Activated gamma-delta T cell treated with anti-CD3 and anti-CD28 coated beads, Interleukin-2, amount 50 U/mL, for 16 hours (primary cell): ENCODE data around the gene MMRN1.

Source experiments
- DNase-seq: peaks from one replicate; pipeline ENCODE4 v3.0.0-alpha.2; 2020; ENCODE audit warnings: low read depth

Gene MMRN1

GRCh38 chr4:89894649-89895550, at the start of gene MMRN1:
TSS of gene MMRN1 (plus strand) at chr4:89894854. CDS start at chr4:89894972, 118 bp downstream.
- no peak for DNase-seq

GRCh38 chr4:89847571-89848325, 46.9 kb upstream of the MMRN1 start:
- no peak for DNase-seq

- no peak for DNase-seq
These were observed 39.4 kb upstream of the MMRN1 start for GRCh38 chr4:89855236-89855635.

GRCh38 chr4:89860971-89861370, 33.7 kb upstream of the MMRN1 start:
- no peak for DNase-seq

- DNase-seq = no peak
These were observed 31.1 kb upstream of the MMRN1 start for GRCh38 chr4:89863533-89863932.

- DNase-seq = no peak
These were observed 26.4 kb upstream of the MMRN1 start for GRCh38 chr4:89868276-89868675.

- no peak for DNase-seq
These were observed 25.6 kb upstream of the MMRN1 start for GRCh38 chr4:89868999-89869589.

- no peak for DNase-seq
These were observed 23.4 kb upstream of the MMRN1 start for GRCh38 chr4:89871211-89871610.

- DNase-seq = no peak
These were observed 18.1 kb upstream of the MMRN1 start for GRCh38 chr4:89876548-89876947.

- DNase-seq = no peak
These were observed 16.0 kb upstream of the MMRN1 start for GRCh38 chr4:89878611-89879010.

- DNase-seq = no peak
These were observed 15.4 kb upstream of the MMRN1 start for GRCh38 chr4:89879215-89879614.

GRCh38 chr4:89889289-89889688, 5.4 kb upstream of the MMRN1 start:
- no peak for DNase-seq

GRCh38 chr4:89897867-89898266, 3.2 kb downstream of the MMRN1 start:
- no peak for DNase-seq

GRCh38 chr4:89898304-89898716, 3.7 kb downstream of the MMRN1 start:
- no peak for DNase-seq

- no peak for DNase-seq
These were observed 4.5 kb downstream of the MMRN1 start for GRCh38 chr4:89899152-89899551.

- DNase-seq = no peak
These were observed 5.2 kb downstream of the MMRN1 start for GRCh38 chr4:89899854-89900253.

- DNase-seq = peak; percentile 30
These were observed 7.3 kb downstream of the MMRN1 start for GRCh38 chr4:89901808-89902431.

GRCh38 chr4:89904524-89904923, 9.9 kb downstream of the MMRN1 start:
- DNase-seq = no peak

GRCh38 chr4:89906316-89906715, 11.7 kb downstream of the MMRN1 start:
- DNase-seq = no peak

GRCh38 chr4:89906777-89907521, 12.3 kb downstream of the MMRN1 start:
- no peak for DNase-seq

GRCh38 chr4:89909889-89910288, 15.2 kb downstream of the MMRN1 start:
- no peak for DNase-seq

- DNase-seq = no peak
These were observed 19.0 kb downstream of the MMRN1 start for GRCh38 chr4:89913623-89914022.
